Heart right ventricle (tissue), 16 donors: Measurements from ENCODE around the gene FILIP1L. TPM values are rescaled to one million over a fixed set of nuclear protein-coding genes. Genes with fewer than 3 reads are reported as not detected.

Experiments
- ATAC-seq, 8 donors: fragments of 200-7000 bp; cut with Tn5 transposase; one replicate each; pipeline ENCODE4 v1.9.1; 2020; ENCODE audit warnings: mild to moderate bottlenecking in 8 of 8, moderate library complexity in 8 of 8, moderate number of reproducible peaks in 1 of 8
- DNase-seq, 2 donors: peaks; one replicate each; pipeline ENCODE4 v3.0.0-alpha.2; 2020
- H3K27ac ChIP-seq, 10 donors: fragments of 200-600 bp; sonication (generic) in 2 of 10; one replicate each; pipeline versions ENCODE4 v1.5.0 to v1.8.0; 2020 to 2022; ENCODE audit warnings: mild to moderate bottlenecking in 3 of 10
- H3K27me3 ChIP-seq, 7 donors: fragments of 200-600 bp; one replicate each; pipeline ENCODE4 v1.8.0; 2021 to 2022; ENCODE audit warnings: mild to moderate bottlenecking in 2 of 7
- H3K36me3 ChIP-seq, 9 donors: fragments of 200-600 bp; sonication (generic) in 1 of 9; one replicate each; pipeline versions ENCODE4 v1.5.0 to v1.8.0; 2020 to 2022; ENCODE audit warnings: mild to moderate bottlenecking in 2 of 9
- H3K4me1 ChIP-seq, 9 donors: fragments of 200-600 bp; sonication (generic) in 1 of 9; one replicate each; pipeline versions ENCODE4 v1.5.0 to v1.8.0; 2020 to 2022; ENCODE audit warnings: mild to moderate bottlenecking in 4 of 9
- H3K4me3 ChIP-seq, 10 donors: fragments of 200-600 bp; sonication (generic) in 2 of 10; one replicate each; pipeline versions ENCODE4 v1.5.0 to v1.8.0; 2020 to 2022; ENCODE audit warnings: mild to moderate bottlenecking in 7 of 10, moderate library complexity in 2 of 10
- H3K9me3 ChIP-seq, 11 donors: fragments of 200-600 bp in 10 of 11; sonication (generic) in 2 of 11; one replicate each; pipeline versions ENCODE4 v1.5.0 to v1.8.0; 2013 to 2022; ENCODE audit warnings: mild to moderate bottlenecking in 2 of 11, control low read depth in 1 of 11, moderate library complexity in 1 of 11
- WGBS, 2 donors: extraction: QIAGEN DNeasy Blood & Tissue Kit; methylation state at CpG; one replicate each; pipeline ENCODE4 v1.1.7; 2013; ENCODE audit warnings: inconsistent platforms in 1 of 2; 5-methylcytosine and 5-hydroxymethylcytosine counted together
- intact Hi-C, 10 donors: fragments of 100-400 bp; cut with DNase I; formaldehyde crosslinking; loops; one replicate each; pipeline versions ENCODE4 v1.11.1 to v1.14.2; 2022
- polyA plus RNA-seq, 2 donors: library from polyadenylated mRNA; stranded (reverse); fragments of 200-250 nt; gene quantifications; one replicate each; pipeline ENCODE4 v1.2.3, GENCODE V29; 2013
- total RNA-seq, 10 donors: library from RNA; stranded (reverse); fragmentation: NEBNext Ultra II Directional in 3 of 10; extraction: Animal tissue kit (Norgen Biotek cat#: 25700) in 3 of 10; gene quantifications; one replicate each; pipeline versions ENCODE4 v1.2.1 to v1.2.4, GENCODE V29; 2021 to 2023
- TF ChIP-seq, protein P1 (sequence below), 9 donors: fragments of 200-600 bp; sonication (generic) in 2 of 9; IDR thresholded peaks; one replicate each; pipeline versions ENCODE4 v1.5.0 to v1.8.0; 2021 to 2022; ENCODE audit warnings: antibody characterized with exemption in 9 of 9, mild to moderate bottlenecking in 5 of 9, moderate library complexity in 1 of 9
- donor health status: Arrhythmogenic right ventricular cardiomyopathy.
- donor health status: ischemic (EF 13 %, LVEDD 7.1; RV severe dilation, severe dysfunction).
- donor health status: healthy with polysubstance abuse.
- donor health status: DM: no; HTN: yes; CAD: no.
- donor health status: DM: no; HTN: no; CAD: no.
- donor health status: ischemic (EF 25% LVEDD 6.9; RV normal size, moderate dysfunction).
- donor health status: ischemic (EF 25% LVEDD 5.7; RV mildly dilated, moderate dysfunction).
- donor health status: healthy.
- donor health status: DM: yes; HTN: yes; CAD: no.
- donor health status: Ischemic cardiomyopathy.
- donor health status: ischemic (EF 35%, LVEDD 5.7; RV mildly dilated, moderate dysfunction).
- donor health status: nonischemic (EF 11% LVEDD 7.7; RV severe dilation, severe dysfunction).
- donor health status: DM: yes; HTN: yes; CAD: no.
- donor health status: PGD.
- donor health status: ischemic (EF 29% LVEDD 5.4; RV normal size, mild dysfunction).
- donor health status: nonischemic (EF 23%, LVEDD 6.1; RV moderate dilation, normal function).

FILIP1L gene
- total and polyA plus RNA-seq, 12 donors, result 15.9 to 134 (median 64.3) TPM

DNA sequence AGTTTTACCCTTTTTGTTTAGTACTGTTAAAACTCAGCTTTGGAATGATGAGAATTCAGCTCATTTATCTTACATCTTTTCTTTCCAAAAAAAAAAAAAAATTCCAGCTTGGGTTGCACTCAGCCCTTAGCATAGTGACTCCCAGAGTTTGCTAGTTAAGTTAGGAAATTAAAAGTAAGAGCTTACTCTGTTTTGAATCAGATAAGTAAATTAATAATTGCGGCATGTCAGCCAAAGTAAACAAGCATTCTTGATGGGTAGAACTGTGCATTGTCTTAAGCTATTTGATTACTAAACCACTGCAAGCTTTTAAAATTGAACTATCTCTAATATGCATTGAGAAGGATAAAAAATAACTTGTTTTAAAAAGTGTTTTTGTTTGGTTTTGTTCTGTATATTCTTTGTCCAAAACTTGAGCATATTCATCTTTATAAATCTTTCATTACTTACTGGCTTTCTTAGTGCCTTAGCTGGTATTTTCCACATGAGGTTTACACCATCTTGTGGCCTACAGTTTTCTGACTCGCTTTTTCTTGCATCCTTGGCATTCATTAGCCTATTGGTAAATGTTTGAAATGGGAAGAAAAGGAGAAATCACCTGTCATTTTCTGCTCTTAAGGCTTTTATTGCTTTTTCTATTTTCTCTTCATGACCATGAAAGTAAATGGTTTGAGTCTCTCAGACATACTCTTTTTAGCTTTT, 107.6 kb downstream of the FILIP1L start:
- intact Hi-C loops, result loop anchor here in 5 of 10 donors (2.0 to 10.0 kb wide), 7 partner anchors 36 to 164 kb away; no protein-coding TSS in a partner anchor
- Histone ChIP-seq H3K9me3 (no peaks in the 10 kb centered on the region), H3K4me1 (peaks cover 15 to 85% (median 62%) of the 10 kb centered on the region in 9 donors), H3K27me3 (no peaks in the 10 kb centered on the region), H3K27ac (peak overlapping the region in 8 of 10 donors; percentile 26 to 83 (median 62)), H3K36me3 (no peaks in the 10 kb centered on the region), H3K4me3 (no peak overlapping the region)
- ATAC-seq, result peak in 4 of 8 donors; percentile 14 to 44 (median 24)
- no peak for DNase-seq
- TF ChIP-seq, protein P1, sequence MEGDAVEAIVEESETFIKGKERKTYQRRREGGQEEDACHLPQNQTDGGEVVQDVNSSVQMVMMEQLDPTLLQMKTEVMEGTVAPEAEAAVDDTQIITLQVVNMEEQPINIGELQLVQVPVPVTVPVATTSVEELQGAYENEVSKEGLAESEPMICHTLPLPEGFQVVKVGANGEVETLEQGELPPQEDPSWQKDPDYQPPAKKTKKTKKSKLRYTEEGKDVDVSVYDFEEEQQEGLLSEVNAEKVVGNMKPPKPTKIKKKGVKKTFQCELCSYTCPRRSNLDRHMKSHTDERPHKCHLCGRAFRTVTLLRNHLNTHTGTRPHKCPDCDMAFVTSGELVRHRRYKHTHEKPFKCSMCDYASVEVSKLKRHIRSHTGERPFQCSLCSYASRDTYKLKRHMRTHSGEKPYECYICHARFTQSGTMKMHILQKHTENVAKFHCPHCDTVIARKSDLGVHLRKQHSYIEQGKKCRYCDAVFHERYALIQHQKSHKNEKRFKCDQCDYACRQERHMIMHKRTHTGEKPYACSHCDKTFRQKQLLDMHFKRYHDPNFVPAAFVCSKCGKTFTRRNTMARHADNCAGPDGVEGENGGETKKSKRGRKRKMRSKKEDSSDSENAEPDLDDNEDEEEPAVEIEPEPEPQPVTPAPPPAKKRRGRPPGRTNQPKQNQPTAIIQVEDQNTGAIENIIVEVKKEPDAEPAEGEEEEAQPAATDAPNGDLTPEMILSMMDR (IDR thresholded peaks at IDR 0.05), result peak in 5 of 9 donors; percentile 9 to 47 (median 35)
- 49 to 65% methylated on average over 2 of the region's 2 CpGs for WGBS, 2 donors

DNA sequence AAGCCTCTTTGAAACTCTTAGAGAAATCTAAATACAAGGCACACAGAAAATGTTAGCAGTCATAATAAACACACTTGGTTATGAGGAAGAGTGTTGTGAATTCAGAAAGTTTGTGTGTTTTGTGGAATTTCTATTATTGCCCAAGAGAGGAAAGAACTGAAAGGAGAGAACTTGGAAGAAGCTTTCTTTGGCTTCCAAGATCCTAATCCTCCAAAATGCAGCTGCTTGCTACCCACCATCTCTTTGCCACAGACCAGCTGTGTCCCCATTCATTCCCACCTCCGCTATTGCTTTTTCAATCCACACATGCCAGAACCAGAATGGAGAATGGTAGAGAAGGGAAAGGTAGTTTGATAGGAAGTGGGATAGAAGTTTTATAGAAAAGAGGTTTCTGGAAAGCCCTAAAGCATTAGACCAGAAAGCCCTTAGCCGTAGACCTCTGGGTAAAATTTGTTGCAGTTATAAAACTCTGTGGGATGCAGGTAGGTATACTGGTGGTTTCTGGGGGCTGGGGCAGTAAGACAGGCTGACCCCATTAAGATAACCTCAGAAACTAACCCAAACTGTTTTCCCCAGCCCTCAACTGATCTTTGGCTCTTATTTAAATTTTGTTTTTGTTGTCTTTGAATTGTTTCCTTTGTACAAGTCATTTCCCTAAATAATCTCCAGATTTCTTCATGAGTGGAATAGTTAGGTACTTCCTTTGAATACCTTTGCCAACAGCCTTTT, 108.5 kb downstream of the FILIP1L start:
- H3K27ac ChIP-seq, result peak overlapping the region in 9 of 10 donors; percentile 12 to 83 (median 60)
- H3K36me3 ChIP-seq, result no peaks in the 10 kb centered on the region
- ATAC-seq (no peak), DNase-seq (no peak)
- intact Hi-C loops, result loop anchor here in 5 of 10 donors (2.0 to 10.0 kb wide), 7 partner anchors 36 to 164 kb away; no protein-coding TSS in a partner anchor
- no peaks in the 10 kb centered on the region for H3K9me3 ChIP-seq
- no peak overlapping the region for H3K4me3 ChIP-seq
- no peaks in the 10 kb centered on the region for H3K27me3 ChIP-seq
- TF ChIP-seq, protein P1 (IDR thresholded peaks at IDR 0.05), result no peak
- H3K4me1 ChIP-seq, result peaks cover 15 to 85% (median 62%) of the 10 kb centered on the region in 9 donors
- WGBS, 2 donors, result 74 to 92% methylated on average over 2 of the region's 2 CpGs

DNA sequence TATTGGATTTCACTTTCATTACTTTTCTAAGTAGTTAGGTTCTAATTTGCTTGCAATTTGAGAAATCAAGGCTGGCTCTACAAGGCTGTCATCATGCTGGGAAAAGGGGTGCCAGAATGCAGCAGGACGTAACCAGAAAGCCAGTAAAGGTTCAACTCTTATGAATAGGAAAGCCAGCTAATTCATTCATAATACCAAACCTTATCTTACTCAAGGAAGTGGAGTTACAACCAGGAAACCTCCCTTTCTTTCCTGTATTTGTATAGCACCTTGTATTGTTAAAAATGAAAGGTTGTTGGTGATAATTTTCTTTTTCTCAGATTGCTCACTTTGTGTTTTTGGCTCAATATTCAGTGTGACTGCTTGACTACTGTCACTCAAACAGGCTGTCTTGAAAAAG, 109.4 kb downstream of the FILIP1L start:
- 60 to 73% methylated on average over 1 of the region's 1 CpG for WGBS, 2 donors
- intact Hi-C loops, result loop anchor here in 5 of 10 donors (5.0 to 10.0 kb wide), 6 partner anchors 37 to 163 kb away; no protein-coding TSS in a partner anchor
- H3K4me3 ChIP-seq, result no peak overlapping the region
- H3K27me3 ChIP-seq, result no peaks in the 10 kb centered on the region
- H3K36me3 ChIP-seq, result no peaks in the 10 kb centered on the region
- DNase-seq (peak in 1 of 2 donors; percentile 17), ATAC-seq (peak in 6 of 8 donors; percentile 7 to 61 (median 50))
- peaks cover 15 to 78% (median 56%) of the 10 kb centered on the region in 9 donors for H3K4me1 ChIP-seq
- H3K9me3 ChIP-seq, result no peaks in the 10 kb centered on the region
- peak overlapping the region in 7 of 10 donors; percentile 28 to 83 (median 64) for H3K27ac ChIP-seq
- TF ChIP-seq, protein P1 (IDR thresholded peaks at IDR 0.05), result no peak
